GM23338 (cell line): ENCODE measurements around the gene KLHL5. TPM values are rescaled to one million over a fixed set of nuclear protein-coding genes. Genes with fewer than 3 reads are reported as not detected.

Source experiments
- ATAC-seq: fragments of 200-7000 bp; cut with Tn5 transposase; 3 replicates; pipeline ENCODE4 v1.9.1; 2020
- DNase-seq: peaks from one replicate; pipeline ENCODE4 v3.0.0-alpha.2; 2015; ENCODE audit warnings: low spot score
- H2AFZ ChIP-seq: fragments of 200-600 bp; sonication (generic); 2 replicates; pipeline ENCODE4 v1.8.0; 2016; ENCODE audit warnings: antibody characterized with exemption, mild to moderate bottlenecking, moderate library complexity
- H3F3A ChIP-seq: fragments of 200-600 bp; sonication (generic); replicated peaks from 2 replicates; pipeline ENCODE4 v1.8.0; 2017; ENCODE audit warnings: antibody characterized with exemption, mixed run types, low read depth
- H3K27ac ChIP-seq: fragments of 200-600 bp; sonication (generic); 2 replicates; pipeline ENCODE4 v1.6.1; 2016; ENCODE audit warnings: low read depth
- H3K27me3 ChIP-seq: fragments of 200-600 bp; sonication (generic); 2 replicates; pipeline ENCODE4 v1.8.0; 2016; ENCODE audit warnings: mild to moderate bottlenecking, mixed run types, moderate library complexity; ENCODE audit not compliant: insufficient read depth
- H3K36me3 ChIP-seq: fragments of 200-600 bp; sonication (generic); 2 replicates; pipeline ENCODE4 v1.8.0; 2016; ENCODE audit warnings: mild to moderate bottlenecking; ENCODE audit not compliant: insufficient read depth
- H3K4me1 ChIP-seq: fragments of 200-600 bp; sonication (generic); 2 replicates; pipeline ENCODE4 v1.8.0; 2016; ENCODE audit warnings: mild to moderate bottlenecking, moderate library complexity; ENCODE audit not compliant: insufficient read depth
- H3K4me2 ChIP-seq: fragments of 200-600 bp; sonication (generic); 2 replicates; pipeline ENCODE4 v1.7.1; 2017; ENCODE audit warnings: mixed run types
- H3K4me3 ChIP-seq: fragments of 200-600 bp; sonication (generic); 2 replicates; pipeline ENCODE4 v1.6.1; 2016; ENCODE audit warnings: mixed run types
- H3K79me2 ChIP-seq: fragments of 200-600 bp; sonication (generic); replicated peaks from 2 replicates; pipeline ENCODE4 v1.8.0; 2017; ENCODE audit warnings: mild to moderate bottlenecking; ENCODE audit not compliant: insufficient read depth
- H3K9me2 ChIP-seq: fragments of 200-600 bp; sonication (generic); 2 replicates; pipeline ENCODE4 v1.8.0; 2017; ENCODE audit not compliant: insufficient read depth
- H4K20me1 ChIP-seq: fragments of 200-600 bp; sonication (generic); replicated peaks from 2 replicates; pipeline ENCODE4 v1.8.0; 2017; ENCODE audit warnings: mild to moderate bottlenecking; ENCODE audit not compliant: insufficient read depth
- H3K27ac Mint-ChIP-seq: 2 replicates; pipeline ENCODE4 v1.8.0; 2020; ENCODE audit warnings: inconsistent platforms, mild to moderate bottlenecking, moderate library complexity, mixed read lengths
- H3K27me3 Mint-ChIP-seq: 3 replicates; pipeline ENCODE4 v1.8.0; 2022; ENCODE audit warnings: low read depth, mild to moderate bottlenecking, moderate library complexity, mixed read lengths, inconsistent platforms; ENCODE audit not compliant: insufficient read depth, poor library complexity
- H3K36me3 Mint-ChIP-seq: 3 replicates; pipeline ENCODE4 v1.8.0; 2021; ENCODE audit warnings: low read depth, mild to moderate bottlenecking, inconsistent platforms, moderate library complexity, mixed read lengths
- H3K4me1 Mint-ChIP-seq: 3 replicates; pipeline ENCODE4 v1.8.0; 2020; ENCODE audit warnings: mild to moderate bottlenecking, inconsistent platforms, mixed read lengths
- H3K4me3 Mint-ChIP-seq: 3 replicates; pipeline ENCODE4 v1.8.0; 2021; ENCODE audit warnings: moderate library complexity, mild to moderate bottlenecking, inconsistent platforms, mixed read lengths
- H3K9me3 Mint-ChIP-seq: 3 replicates; pipeline ENCODE4 v1.8.0; 2020; ENCODE audit warnings: moderate library complexity, mild to moderate bottlenecking, inconsistent platforms, mixed read lengths
- CREB1 ChIP-seq: fragments of 250-450 bp; sonication (Bioruptor Pico); IDR thresholded peaks from 2 replicates; pipeline ENCODE4 v1.5.0; 2020; ENCODE audit warnings: low read depth, mild to moderate bottlenecking, moderate library complexity
- CTCF ChIP-seq, 2 experiments: fragments of 200-600 bp in 1 of 2; sonication (generic) in 1 of 2; conservative IDR thresholded peaks; 2 replicates each; pipeline versions ENCODE4 v1.5.1 to v1.6.1; 2016 to 2017; ENCODE audit warnings: antibody characterized with exemption in 2 of 2, low read depth in 2 of 2, mild to moderate bottlenecking in 2 of 2, moderate library complexity in 1 of 2
- ETS1 ChIP-seq: IDR thresholded peaks from 2 replicates; pipeline ENCODE4 v1.6.1; 2016; ENCODE audit warnings: antibody characterized with exemption
- EZH2 ChIP-seq: fragments of 200-600 bp; sonication (generic); IDR thresholded peaks from one replicate; pipeline ENCODE4 v1.8.0; 2017; ENCODE audit warnings: antibody characterized with exemption, mild to moderate bottlenecking, low read depth; ENCODE audit not compliant: unreplicated experiment
- EZH2phosphoT487 ChIP-seq: fragments of 200-600 bp; sonication (generic); IDR thresholded peaks from one replicate; pipeline ENCODE4 v1.8.1; 2018; ENCODE audit warnings: antibody characterized with exemption; ENCODE audit not compliant: unreplicated experiment
- JUNB ChIP-seq: IDR thresholded peaks from one replicate; pipeline ENCODE4 v1.6.1; 2016; ENCODE audit warnings: antibody characterized with exemption; ENCODE audit not compliant: unreplicated experiment
- NANOG ChIP-seq: IDR thresholded peaks from 2 replicates; pipeline ENCODE4 v1.6.1; 2016; ENCODE audit warnings: antibody characterized with exemption, borderline replicate concordance
- POLR2AphosphoS5 ChIP-seq: IDR thresholded peaks from 2 replicates; pipeline ENCODE4 v1.6.1; 2016; ENCODE audit warnings: antibody characterized with exemption, low read depth
- REST ChIP-seq: IDR thresholded peaks from one replicate; pipeline ENCODE4 v1.6.1; 2018; ENCODE audit warnings: antibody characterized with exemption; ENCODE audit not compliant: unreplicated experiment
- STAT1 ChIP-seq: IDR thresholded peaks from one replicate; pipeline ENCODE4 v1.6.1; 2016; ENCODE audit warnings: antibody characterized with exemption; ENCODE audit not compliant: unreplicated experiment
- ZNF114 ChIP-seq: fragments of 250-450 bp; sonication (Bioruptor Pico); IDR thresholded peaks from 2 replicates; pipeline ENCODE4 v1.5.0; 2020; ENCODE audit warnings: mild to moderate bottlenecking, moderate library complexity
- ZNF331 ChIP-seq: fragments of 250-450 bp; sonication (Bioruptor Pico); IDR thresholded peaks from 2 replicates; pipeline ENCODE4 v1.5.0; 2020; ENCODE audit warnings: low read depth, mild to moderate bottlenecking, moderate library complexity
- ZNF462 ChIP-seq: fragments of 250-450 bp; sonication (Bioruptor Pico); IDR thresholded peaks from 2 replicates; pipeline ENCODE4 v1.5.0; 2020; ENCODE audit warnings: mild to moderate bottlenecking, moderate library complexity
- polyA plus RNA-seq: library from polyadenylated mRNA; unstranded; fragments of >200 nt; fragmentation: Nextera tagmentation; extraction: Ambion mirVana; gene quantifications from 2 replicates; pipeline ENCODE4 v1.2.1, GENCODE V29; 2016
- total RNA-seq: library from RNA; depleted of rRNA; stranded (reverse); fragments of >200 nt; shearing (Covaris generic); gene quantifications from 2 replicates; pipeline ENCODE4 v1.2.3, GENCODE V29; 2014

KLHL5 gene
- total and polyA plus RNA-seq, 2 experiments from 2014 or later, result 9.4 to 24.5 TPM

- H3K4me1 ChIP-seq, result peaks cover 18% of the 10 kb centered on the region
- H4K20me1 ChIP-seq, result no peaks in the 10 kb centered on the region
- no peaks in the 10 kb centered on the region for H3K79me2 ChIP-seq
- H3K27me3 ChIP-seq, result no peaks in the 10 kb centered on the region
- no peak for DNase-seq
- Mint-ChIP-seq H3K4me1 (peaks cover 11% of the 10 kb centered on the region; the same call in 2 of the 3 replicates), H3K27me3 (peaks cover 4% of the 10 kb centered on the region), H3K36me3 (no peaks in the 10 kb centered on the region; the same call in 2 of the 3 replicates), H3K9me3 (no peaks in the 10 kb centered on the region), H3K27ac (no peak overlapping the region), H3K4me3 (no peak overlapping the region)
- no peaks in the 10 kb centered on the region for H3K36me3 ChIP-seq
- no peak overlapping the region for H2AFZ ChIP-seq
- no peak for TF ChIP-seq REST
- no peak for TF ChIP-seq NANOG
- no peak for TF ChIP-seq EZH2
- TF ChIP-seq EZH2phosphoT487, result no peak
- no peak for TF ChIP-seq STAT1
- TF ChIP-seq POLR2AphosphoS5, result no peak
- TF ChIP-seq CREB1, result no peak
- TF ChIP-seq ETS1, result no peak
- no peak for TF ChIP-seq JUNB
- no peak for TF ChIP-seq ZNF114 (CRISPR knock-in tag)
- TF ChIP-seq CTCF (conservative IDR thresholded peaks at IDR 0.05; ENCODE audit: low read depth in 2 of 2), result no peak
- no peak for TF ChIP-seq ZNF331 (CRISPR knock-in tag)
- TF ChIP-seq ZNF462 (CRISPR knock-in tag), result no peak
- no peak for ATAC-seq
- H3F3A ChIP-seq, result no peaks in the 10 kb centered on the region
- no peak overlapping the region for H3K27ac ChIP-seq
- H3K4me2 ChIP-seq, result no peak overlapping the region
- no peak overlapping the region for H3K4me3 ChIP-seq
- 0 out of 2 replicates have a peak, but pooled peaks cover 4% of the 10 kb centered on the region for H3K9me2 ChIP-seq
Observed at GRCh38 chr4:39078829-39079228, 16.8 kb downstream of the KLHL5 start.
